Midbrain (tissue), 1 donor: Measurements from ENCODE around the gene ASB3.
"Not testable (repeated sequence)": the region's sequence is repeated elsewhere in the genome, so short reads cannot be mapped to it uniquely, and the experiment has no call there.

Experiments used
- DNase-seq: peaks from one replicate; lab custom pipeline; 2025; lab: John Stamatoyannopoulos, UW

ASB3 gene

DNA sequence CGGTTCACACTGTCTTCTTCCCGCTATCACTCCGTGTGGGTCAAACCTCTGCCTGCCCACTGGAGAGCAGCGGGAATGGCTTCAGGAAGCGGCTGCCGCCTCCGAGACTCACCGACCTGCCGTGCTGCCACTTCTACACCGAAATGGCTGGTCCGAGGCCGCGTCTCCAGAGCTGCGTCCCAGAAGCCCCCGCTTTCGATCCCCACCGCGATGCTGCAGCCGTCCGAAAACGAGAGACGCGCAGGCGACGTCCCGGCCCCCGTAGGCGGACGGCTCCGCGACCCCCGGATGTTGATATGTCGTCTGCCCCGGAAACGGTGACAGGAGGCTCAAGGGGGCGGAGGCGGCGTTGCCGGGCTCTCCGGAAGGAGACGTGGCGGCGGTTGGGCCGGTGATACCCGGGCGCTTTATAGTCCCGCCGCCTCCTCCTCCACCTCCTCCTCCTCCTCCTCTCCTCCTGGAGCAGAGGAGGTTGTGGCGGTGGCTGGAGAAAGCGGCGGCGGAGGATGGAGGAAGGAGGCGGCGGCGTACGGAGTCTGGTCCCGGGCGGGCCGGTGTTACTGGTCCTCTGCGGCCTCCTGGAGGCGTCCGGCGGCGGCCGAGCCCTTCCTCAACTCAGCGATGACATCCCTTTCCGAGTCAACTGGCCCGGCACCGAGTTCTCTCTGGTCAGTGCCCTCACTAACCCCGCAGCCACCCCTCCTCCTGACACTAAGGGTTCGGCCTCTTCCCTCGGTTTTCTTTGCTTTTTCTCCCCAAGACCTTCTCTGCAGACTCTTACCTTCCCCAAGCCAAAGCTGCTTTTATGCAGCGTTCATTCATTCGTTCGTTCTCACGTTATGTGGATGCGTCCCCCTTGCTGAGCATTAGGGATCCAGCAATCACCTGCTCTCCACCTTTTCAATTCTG, at the start of gene ASB3, which contains the start of gene ERLEC1:
Gene ASB3, minus strand, starts transcription at position 249 of the 909 bp plus-strand sequence. CDS start 21,381 bp downstream, outside the sequence.
Gene ERLEC1, plus strand, starts transcription at position 340 of the 909 bp plus-strand sequence. Its CDS starts 167 bp downstream, at position 507.
- DNase-seq: peak; percentile 89

DNA sequence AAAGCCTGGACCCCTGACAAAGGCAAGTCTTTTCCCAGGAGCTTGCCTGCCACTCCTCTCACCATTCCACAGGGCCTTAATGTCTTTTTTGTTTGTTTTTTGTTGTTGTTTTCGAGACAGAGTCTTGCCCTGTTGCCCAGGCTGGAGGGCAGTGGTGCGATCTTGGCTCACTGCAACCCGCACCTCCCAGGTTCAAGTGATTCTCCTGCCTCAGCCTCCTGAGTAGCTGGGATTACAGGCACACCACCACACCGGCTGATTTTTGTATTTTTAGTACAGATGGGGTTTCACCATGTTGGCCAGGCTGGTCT, 43.2 kb upstream of the ASB3 start:
- not testable (repeated sequence) for DNase-seq

- DNase-seq: no peak
Measured at GRCh38 chr2:53829273-53829979, 42.7 kb upstream of the ASB3 start.

GRCh38 chr2:53828331-53828730, 41.6 kb upstream of the ASB3 start:
- no peak for DNase-seq

GRCh38 chr2:53827398-53828175, 40.8 kb upstream of the ASB3 start:
- DNase-seq: peak; percentile 57

DNA sequence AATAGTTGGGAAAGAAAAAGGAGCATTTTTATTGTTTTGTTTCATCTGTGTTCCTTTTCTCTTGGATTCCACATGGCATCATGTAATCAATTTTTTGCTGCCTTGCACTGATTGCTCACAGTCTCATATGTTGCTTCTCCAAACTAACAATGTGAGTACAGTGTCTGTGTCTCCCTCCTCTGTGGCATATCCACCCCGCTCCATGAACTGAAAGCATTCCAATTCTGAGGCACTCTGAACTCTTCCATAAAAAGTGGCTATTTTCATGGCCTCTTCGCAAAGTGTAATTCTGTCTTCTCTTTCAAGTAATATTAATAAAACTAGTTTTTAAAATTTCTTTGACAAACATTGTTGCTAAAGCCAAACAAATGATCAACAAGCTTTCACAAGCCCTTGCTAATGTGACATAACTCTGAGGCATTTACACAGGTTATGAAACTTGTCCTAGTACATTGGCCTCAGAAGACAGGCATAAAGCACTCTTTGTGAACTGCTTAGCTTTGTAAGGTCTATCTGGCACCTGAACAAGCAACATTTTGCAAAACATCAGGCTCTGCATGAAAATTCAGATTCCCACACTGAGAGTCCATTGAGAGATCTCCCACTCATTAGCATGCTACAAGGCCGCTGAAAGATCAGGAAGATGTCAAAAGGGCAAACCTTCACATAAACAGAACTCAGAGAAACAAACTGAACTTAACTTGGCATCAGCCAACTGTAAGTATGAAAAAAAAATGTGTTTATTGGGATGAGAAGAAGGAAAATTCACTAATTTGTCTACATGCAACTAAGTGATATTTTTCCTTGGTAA, 40.0 kb upstream of the ASB3 start:
- DNase-seq: peak; percentile 84

- no peak for DNase-seq
Measured at GRCh38 chr2:53826030-53826410, 39.3 kb upstream of the ASB3 start.

DNA sequence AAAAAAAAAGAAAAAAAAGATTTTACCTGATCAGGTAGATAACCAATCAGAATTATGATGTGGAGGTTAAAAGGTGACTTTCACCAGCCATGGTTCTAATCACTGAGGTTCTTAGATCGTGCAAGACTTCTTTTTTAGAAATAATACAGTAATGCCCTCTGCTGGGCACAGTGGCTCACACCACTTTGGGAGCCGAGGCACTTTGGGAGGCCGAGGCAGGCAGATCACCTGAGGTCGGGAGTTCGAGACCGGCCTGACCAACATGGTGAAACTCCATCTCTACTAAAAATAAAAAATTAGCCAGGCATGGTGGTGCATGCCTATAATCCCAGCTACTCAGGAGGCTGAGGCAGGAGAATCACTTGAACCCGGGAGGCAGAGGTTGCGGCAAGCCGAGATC, 36.9 kb upstream of the ASB3 start:
- not testable (repeated sequence) for DNase-seq

- DNase-seq: no peak
Measured at GRCh38 chr2:53821810-53822209, 35.1 kb upstream of the ASB3 start.

- DNase-seq: no peak
Measured at GRCh38 chr2:53820711-53821110, 34.0 kb upstream of the ASB3 start.

GRCh38 chr2:53820048-53820447, 33.3 kb upstream of the ASB3 start:
- no peak for DNase-seq

DNA sequence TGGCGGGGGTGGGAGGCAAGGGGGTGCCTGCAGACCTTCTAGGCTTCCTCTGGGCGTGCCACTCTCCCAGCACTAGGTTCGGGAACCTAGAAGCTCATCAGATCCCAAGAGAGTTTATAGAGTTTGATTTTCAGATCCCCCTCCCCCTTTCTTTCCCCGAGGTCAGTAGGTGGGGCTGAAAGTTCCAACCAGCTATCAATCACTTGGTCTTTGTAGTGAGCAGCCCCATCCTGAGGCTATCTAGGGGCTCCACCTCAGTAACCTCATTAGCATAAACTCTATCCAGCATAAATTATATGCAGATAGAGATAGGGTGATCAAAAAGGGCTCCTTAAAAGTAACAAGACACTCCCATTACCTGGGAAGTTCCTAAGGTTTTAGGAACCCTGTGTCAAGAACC, 32.9 kb upstream of the ASB3 start:
- no peak for DNase-seq

GRCh38 chr2:53818854-53819435, 32.2 kb upstream of the ASB3 start:
- DNase-seq: no peak

DNA sequence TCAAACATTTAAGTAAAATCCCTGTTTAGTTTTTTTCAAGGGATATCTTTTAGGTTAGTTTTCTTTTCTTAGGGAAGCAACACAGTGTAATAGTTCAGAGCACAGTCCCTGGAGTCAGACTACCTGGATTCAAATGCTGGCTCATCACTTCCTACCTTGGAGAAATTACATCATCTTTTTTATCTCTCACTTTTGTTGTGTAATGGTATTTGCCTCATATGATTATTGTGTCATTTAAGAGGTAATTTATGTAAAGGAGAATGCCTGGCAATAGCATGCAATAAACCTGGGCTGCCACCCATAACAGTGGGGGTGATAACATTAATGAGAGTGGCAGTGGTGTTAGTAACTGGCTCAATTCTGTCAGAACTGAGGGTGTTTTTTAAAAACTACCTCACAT, 26.4 kb upstream of the ASB3 start:
- no peak for DNase-seq

DNA sequence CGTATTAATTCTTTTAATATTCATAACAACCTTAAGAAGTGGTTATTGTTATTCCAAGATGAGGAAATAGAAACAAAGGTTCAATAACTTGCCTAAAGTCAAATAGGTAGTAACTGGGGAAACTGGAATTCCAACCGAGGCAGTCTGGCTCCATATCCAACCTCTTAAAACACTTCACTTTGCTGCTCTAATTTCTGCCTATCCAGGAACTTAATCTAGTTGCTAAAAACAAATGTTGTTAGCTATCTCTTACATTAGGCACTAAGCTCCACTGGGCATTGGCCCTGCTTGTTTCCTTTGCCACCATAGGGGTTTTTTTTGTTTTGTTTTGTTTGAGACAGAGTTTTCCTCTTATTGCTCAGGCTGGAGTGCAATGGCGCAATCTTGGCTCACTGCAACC, 24.8 kb upstream of the ASB3 start:
- no peak for DNase-seq

DNA sequence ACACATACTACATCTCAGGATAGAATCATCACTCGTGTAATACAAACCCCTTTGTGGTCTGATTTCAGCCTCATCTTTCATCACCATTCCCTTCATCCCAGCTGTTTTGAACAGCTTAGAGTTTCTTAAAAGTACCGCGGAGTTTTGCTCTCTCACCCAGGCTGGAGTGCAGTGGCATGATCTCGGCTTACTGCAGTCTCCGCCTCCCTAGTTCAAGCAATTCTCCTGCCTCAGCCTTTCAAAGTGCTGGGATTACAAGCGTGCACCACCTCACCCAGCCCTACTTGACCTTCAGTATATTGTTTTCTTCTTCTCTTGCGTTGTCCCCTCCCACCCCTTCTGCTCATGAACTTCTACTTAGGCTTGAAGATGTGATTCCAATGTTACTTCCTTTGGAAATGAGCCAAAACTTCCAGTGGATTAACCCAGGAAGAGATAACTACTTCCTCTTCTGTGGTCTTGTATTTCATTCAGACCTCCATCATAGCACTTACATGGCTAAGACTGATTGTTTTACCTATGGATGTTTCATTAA, 15.9 kb upstream of the ASB3 start:
- DNase-seq: no peak

DNA sequence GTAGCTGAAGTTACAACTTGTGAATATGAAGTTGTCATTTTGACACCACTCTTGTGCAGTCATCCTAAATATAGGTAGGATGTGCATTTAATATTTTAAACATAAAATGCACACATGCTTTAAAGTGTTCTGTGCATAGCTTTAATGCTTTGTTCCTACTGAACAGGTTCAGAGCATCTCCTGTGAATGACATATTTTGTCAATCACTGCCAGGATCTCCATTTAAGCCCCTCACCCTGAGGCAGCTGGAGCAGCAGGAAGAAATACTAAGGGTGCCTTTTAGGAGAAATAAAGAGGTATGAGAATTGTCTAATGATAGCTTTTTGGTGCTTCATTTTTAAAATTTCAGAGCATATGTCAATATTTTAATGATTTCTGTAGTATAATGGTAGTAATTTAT, 14.8 kb upstream of the ASB3 start:
- DNase-seq: no peak

- no peak for DNase-seq
Measured at GRCh38 chr2:53793821-53794220, 7.1 kb upstream of the ASB3 start.

DNA sequence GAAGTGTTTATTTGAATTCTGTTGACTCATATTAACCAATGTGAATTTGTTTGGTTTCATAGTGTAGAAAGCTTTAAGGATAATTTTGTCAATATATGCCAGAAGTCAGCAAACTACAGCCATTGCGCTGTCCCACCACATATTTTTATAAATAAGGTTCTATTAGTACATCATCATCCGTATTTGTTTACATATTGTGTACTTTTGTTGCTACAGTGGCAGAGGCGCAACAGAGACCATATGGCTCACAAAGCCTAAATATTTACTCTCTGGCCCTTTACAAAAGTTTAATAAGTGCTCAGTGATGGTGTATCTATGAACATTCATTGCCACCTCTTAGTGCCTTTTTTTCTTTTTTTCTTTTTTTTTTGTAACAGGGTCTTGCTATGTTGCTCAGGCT, 6.5 kb upstream of the ASB3 start:
- no peak for DNase-seq

DNA sequence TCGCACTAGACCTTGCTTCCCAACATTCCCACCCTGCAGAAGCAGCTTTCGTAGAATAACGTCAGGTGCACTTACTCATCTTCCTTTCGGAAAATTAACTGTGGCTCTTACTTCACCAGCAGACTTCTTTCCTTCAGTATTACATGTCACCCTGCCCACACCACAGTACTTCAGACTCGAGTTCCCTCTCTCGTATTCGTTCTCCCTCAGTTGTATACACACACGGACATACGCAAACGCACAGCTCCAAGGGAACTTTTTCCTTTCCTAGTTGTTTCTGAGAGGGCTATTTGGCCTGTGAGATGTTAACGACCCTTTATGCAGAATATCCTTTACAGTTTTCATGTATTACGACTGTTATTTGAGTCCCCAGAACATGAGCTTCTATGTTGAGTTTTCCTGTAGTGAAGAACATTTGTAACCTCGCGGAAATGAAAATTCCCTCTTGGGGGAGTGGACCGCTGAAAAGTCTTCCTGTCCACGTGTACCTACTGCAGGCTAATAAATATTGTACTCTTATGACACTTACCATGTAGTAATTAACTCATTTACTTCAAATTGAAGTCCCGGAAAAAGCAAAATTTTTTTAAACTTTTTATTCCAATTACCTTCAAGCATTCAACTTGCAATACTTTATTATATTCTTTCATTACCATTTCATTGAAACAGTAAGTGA, 999 bp upstream of the ASB3 start:
- no peak for DNase-seq

GRCh38 chr2:53786352-53786704, 425 bp downstream of the ASB3 start:
- DNase-seq: no peak
